H9 (cell line): ENCODE results near the gene CD2. TPM values are rescaled to one million over a fixed set of nuclear protein-coding genes. Genes with fewer than 3 reads are reported as not detected.

Experiments
- DNase-seq: peaks from one replicate; pipeline ENCODE4 v3.0.0-alpha.2; 2017
- H2AFZ ChIP-seq: one replicate; pipeline ENCODE4 v1.6.1; 2013; ENCODE audit warnings: mild to moderate bottlenecking, low read length, control low read depth, moderate library complexity
- H2AK5ac ChIP-seq: 2 replicates; pipeline ENCODE4 v1.6.1; 2013; ENCODE audit warnings: low read length, control low read depth, mixed read lengths; ENCODE audit not compliant: insufficient read length
- H2BK120ac ChIP-seq: one replicate; pipeline ENCODE4 v1.6.1; 2013; ENCODE audit warnings: low read depth, mild to moderate bottlenecking, low read length, control low read depth, inconsistent platforms; ENCODE audit not compliant: poor library complexity, severe bottlenecking
- H2BK12ac ChIP-seq: 2 replicates; pipeline ENCODE4 v1.6.1; 2013; ENCODE audit warnings: low read length, control low read depth, mixed read lengths, low read depth; ENCODE audit not compliant: insufficient read length
- H2BK15ac ChIP-seq: 2 replicates; pipeline ENCODE4 v1.6.1; 2013; ENCODE audit warnings: low read depth, low read length, control low read depth
- H2BK20ac ChIP-seq: one replicate; pipeline ENCODE4 v1.6.1; 2013; ENCODE audit warnings: low read depth, mild to moderate bottlenecking, low read length, control low read depth, inconsistent platforms; ENCODE audit not compliant: poor library complexity, severe bottlenecking
- H2BK5ac ChIP-seq: 2 replicates; pipeline ENCODE4 v1.6.1; 2013; ENCODE audit warnings: low read length, control low read depth, mixed read lengths; ENCODE audit not compliant: insufficient read length
- H3K14ac ChIP-seq: 2 replicates; pipeline ENCODE4 v1.6.1; 2013; ENCODE audit warnings: low read length, control low read depth; ENCODE audit not compliant: insufficient read depth
- H3K18ac ChIP-seq: 2 replicates; pipeline ENCODE4 v1.6.1; 2013; ENCODE audit warnings: low read depth, mild to moderate bottlenecking, mixed read lengths, low read length, control low read depth; ENCODE audit not compliant: insufficient read length
- H3K23ac ChIP-seq: 2 replicates; pipeline ENCODE4 v1.6.1; 2013; ENCODE audit warnings: low read length, control low read depth, mixed read lengths, low read depth; ENCODE audit not compliant: insufficient read length
- H3K23me2 ChIP-seq: 2 replicates; pipeline ENCODE4 v1.6.1; 2013; ENCODE audit warnings: low read depth, mild to moderate bottlenecking, mixed read lengths, low read length, control low read depth; ENCODE audit not compliant: insufficient read length, poor library complexity, severe bottlenecking
- H3K27ac ChIP-seq: 2 replicates; pipeline ENCODE4 v1.5.1; 2013; ENCODE audit warnings: low read length, control low read depth, mixed read lengths, low read depth; ENCODE audit not compliant: insufficient read length
- H3K27me3 ChIP-seq: 2 replicates; pipeline ENCODE4 v1.6.1; 2013; ENCODE audit warnings: low read length, control low read depth, inconsistent platforms; ENCODE audit not compliant: insufficient read depth
- H3K4ac ChIP-seq: 2 replicates; pipeline ENCODE4 v1.6.1; 2013; ENCODE audit warnings: low read depth, mild to moderate bottlenecking, control low read depth, inconsistent platforms, low read length, moderate library complexity
- H3K4me1 ChIP-seq: 2 replicates; pipeline ENCODE4 v1.6.1; 2013; ENCODE audit warnings: low read length, control low read depth, inconsistent platforms; ENCODE audit not compliant: insufficient read depth
- H3K4me2 ChIP-seq: 2 replicates; pipeline ENCODE4 v1.6.1; 2013; ENCODE audit warnings: low read length, control low read depth, mixed read lengths; ENCODE audit not compliant: insufficient read length, insufficient read depth
- H3K56ac ChIP-seq: 2 replicates; pipeline ENCODE4 v1.6.1; 2013; ENCODE audit warnings: low read depth, mild to moderate bottlenecking, mixed read lengths, low read length, control low read depth; ENCODE audit not compliant: insufficient read length
- H3K79me1 ChIP-seq: 2 replicates; pipeline ENCODE4 v1.6.1; 2013; ENCODE audit warnings: low read depth, mild to moderate bottlenecking, moderate library complexity, low read length, control low read depth, inconsistent platforms; ENCODE audit not compliant: insufficient read depth, poor library complexity, severe bottlenecking
- H3K79me2 ChIP-seq: 2 replicates; pipeline ENCODE4 v1.6.1; 2013; ENCODE audit warnings: low read length, control low read depth, inconsistent platforms; ENCODE audit not compliant: insufficient read depth
- H3K9ac ChIP-seq: 2 replicates; pipeline ENCODE4 v1.6.1; 2013; ENCODE audit warnings: low read length, control low read depth, mixed read lengths; ENCODE audit not compliant: insufficient read length; ENCODE audit errors: extremely low read depth
- H3K9me3 ChIP-seq: one replicate; pipeline ENCODE4 v1.6.1; 2013; ENCODE audit warnings: low read depth, low read length, inconsistent platforms; ENCODE audit not compliant: control insufficient read depth
- H3T11ph ChIP-seq: one replicate; pipeline ENCODE4 v1.6.1; 2013; ENCODE audit warnings: mild to moderate bottlenecking, low read length, control low read depth, inconsistent platforms
- H4K20me1 ChIP-seq: one replicate; pipeline ENCODE4 v1.6.1; 2013; ENCODE audit not compliant: control insufficient read depth, insufficient read length, insufficient read depth
- H4K5ac ChIP-seq: 2 replicates; pipeline ENCODE4 v1.6.1; 2013; ENCODE audit warnings: low read depth, mild to moderate bottlenecking, mixed read lengths, low read length, control low read depth; ENCODE audit not compliant: insufficient read length
- H4K8ac ChIP-seq: replicated peaks from 2 replicates; pipeline ENCODE4 v1.6.1; 2013; ENCODE audit warnings: low read length, control low read depth, mixed read lengths, low read depth; ENCODE audit not compliant: insufficient read length
- H4K91ac ChIP-seq: 2 replicates; pipeline ENCODE4 v1.6.1; 2013; ENCODE audit warnings: low read depth, mild to moderate bottlenecking, moderate library complexity, mixed read lengths, low read length, control low read depth; ENCODE audit not compliant: insufficient read length
- H3K27ac Mint-ChIP-seq, 3 experiments: 2 replicates in 2 of 3; 3 replicates in 1 of 3; pipeline ENCODE4 v1.8.0; 2020 to 2021; ENCODE audit warnings: mixed read lengths in 3 of 3, mild to moderate bottlenecking in 1 of 3, moderate library complexity in 1 of 3
- H3K27me3 Mint-ChIP-seq: 2 replicates; pipeline ENCODE4 v1.8.0; 2021; ENCODE audit warnings: low read depth, mild to moderate bottlenecking, moderate library complexity, mixed read lengths
- H3K36me3 Mint-ChIP-seq, 3 experiments: 2 replicates in 2 of 3; 3 replicates in 1 of 3; pipeline ENCODE4 v1.8.0; 2020 to 2021; ENCODE audit warnings: low read depth in 3 of 3, mixed read lengths in 3 of 3; ENCODE audit not compliant: insufficient read depth in 1 of 3
- H3K4me1 Mint-ChIP-seq, 2 experiments: 2 replicates each; pipeline ENCODE4 v1.8.0; 2020; ENCODE audit warnings: mixed read lengths in 2 of 2
- H3K4me3 Mint-ChIP-seq, 2 experiments: 2 replicates in 1 of 2; 3 replicates in 1 of 2; pipeline ENCODE4 v1.8.0; 2020 to 2021; ENCODE audit warnings: mild to moderate bottlenecking in 2 of 2, mixed read lengths in 2 of 2, moderate library complexity in 1 of 2
- H3K9me3 Mint-ChIP-seq, 2 experiments: 2 replicates in 1 of 2; 3 replicates in 1 of 2; pipeline ENCODE4 v1.8.0; 2020; ENCODE audit warnings: mild to moderate bottlenecking in 2 of 2, mixed read lengths in 2 of 2, moderate library complexity in 1 of 2
- WGBS: extraction: QIAGEN DNeasy Blood & Tissue Kit; methylation state at CpG from one replicate; pipeline ENCODE4 v1.1.7; 2013; ENCODE audit warnings: missing lambda C conversion rate, low lambda C conversion rate, mixed read lengths; ENCODE audit not compliant: insufficient read length; ENCODE audit errors: extremely low coverage; 5-methylcytosine and 5-hydroxymethylcytosine counted together
- total RNA-seq: library from RNA; stranded (reverse); gene quantifications from 2 replicates; pipeline ENCODE4 v1.2.1, GENCODE V29; 2021
- TF ChIP-seq, protein P1 (sequence below): fragments of 200-600 bp; sonication (generic); conservative IDR thresholded peaks from 3 replicates; pipeline ENCODE4 v1.8.0; 2021; ENCODE audit warnings: antibody characterized with exemption, mild to moderate bottlenecking

CD2 gene
- total RNA-seq, 1 experiment from 2014 or later: not detected

DNA sequence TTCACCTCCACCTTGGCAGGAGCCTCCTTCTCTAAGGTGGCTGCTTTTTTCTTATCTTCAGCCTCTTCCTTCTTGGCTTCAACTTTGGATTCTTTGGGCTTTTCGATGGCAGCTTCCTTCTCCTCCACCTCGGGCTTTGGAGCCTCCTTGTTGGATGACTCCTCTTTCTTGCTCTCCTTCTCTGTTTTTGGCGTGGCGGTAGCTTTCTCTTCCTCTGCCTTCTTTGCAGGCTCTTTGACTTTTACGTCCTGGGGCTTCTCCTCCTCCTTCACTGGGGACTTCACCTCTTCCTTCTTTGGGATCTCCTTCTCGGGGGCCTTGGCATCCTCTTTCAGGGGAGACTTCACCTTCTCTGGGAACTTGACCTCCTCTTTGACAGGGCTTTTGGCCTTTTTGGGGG, 13.9 kb upstream of the CD2 start:
- no peak overlapping the region for H3K4me2 ChIP-seq
- no peak overlapping the region for H4K5ac ChIP-seq
- H3K79me2 ChIP-seq: no peaks in the 10 kb centered on the region
- no peak overlapping the region for H3T11ph ChIP-seq
- WGBS: no CpG with 5 or more reads among the region's 6 CpGs
- Mint-ChIP-seq H3K4me3 (no peak overlapping the region), H3K4me1 (no peaks in the 10 kb centered on the region; a peak in 1 of 4 replicates), H3K27ac (no peak overlapping the region), H3K9me3 (peaks cover 30% of the 10 kb centered on the region in 2 experiments), H3K27me3 (peaks cover 8% of the 10 kb centered on the region), H3K36me3 (peaks cover 18 to 22% (median 20%) of the 10 kb centered on the region in 3 experiments)
- H3K56ac ChIP-seq: no peak overlapping the region
- no peaks in the 10 kb centered on the region for H3K79me1 ChIP-seq
- H3K9ac ChIP-seq: no peak overlapping the region
- H2BK12ac ChIP-seq: no peak overlapping the region
- no peaks in the 10 kb centered on the region for H3K23me2 ChIP-seq
- no peak overlapping the region for H2BK15ac ChIP-seq
- no peaks in the 10 kb centered on the region for H4K20me1 ChIP-seq
- no peak overlapping the region for H2BK20ac ChIP-seq
- H2AK5ac ChIP-seq: no peak overlapping the region
- TF ChIP-seq, protein P1, sequence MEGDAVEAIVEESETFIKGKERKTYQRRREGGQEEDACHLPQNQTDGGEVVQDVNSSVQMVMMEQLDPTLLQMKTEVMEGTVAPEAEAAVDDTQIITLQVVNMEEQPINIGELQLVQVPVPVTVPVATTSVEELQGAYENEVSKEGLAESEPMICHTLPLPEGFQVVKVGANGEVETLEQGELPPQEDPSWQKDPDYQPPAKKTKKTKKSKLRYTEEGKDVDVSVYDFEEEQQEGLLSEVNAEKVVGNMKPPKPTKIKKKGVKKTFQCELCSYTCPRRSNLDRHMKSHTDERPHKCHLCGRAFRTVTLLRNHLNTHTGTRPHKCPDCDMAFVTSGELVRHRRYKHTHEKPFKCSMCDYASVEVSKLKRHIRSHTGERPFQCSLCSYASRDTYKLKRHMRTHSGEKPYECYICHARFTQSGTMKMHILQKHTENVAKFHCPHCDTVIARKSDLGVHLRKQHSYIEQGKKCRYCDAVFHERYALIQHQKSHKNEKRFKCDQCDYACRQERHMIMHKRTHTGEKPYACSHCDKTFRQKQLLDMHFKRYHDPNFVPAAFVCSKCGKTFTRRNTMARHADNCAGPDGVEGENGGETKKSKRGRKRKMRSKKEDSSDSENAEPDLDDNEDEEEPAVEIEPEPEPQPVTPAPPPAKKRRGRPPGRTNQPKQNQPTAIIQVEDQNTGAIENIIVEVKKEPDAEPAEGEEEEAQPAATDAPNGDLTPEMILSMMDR: no peak
- no peak for DNase-seq
- H3K14ac ChIP-seq: no peak overlapping the region
- H2AFZ ChIP-seq: no peak overlapping the region
- no peak overlapping the region for H3K4ac ChIP-seq
- H3K23ac ChIP-seq: no peak overlapping the region
- no peak overlapping the region for H4K91ac ChIP-seq
- H2BK5ac ChIP-seq: no peak overlapping the region
- no peak overlapping the region for H3K18ac ChIP-seq
- H4K8ac ChIP-seq: no peak overlapping the region
- no peak overlapping the region for H3K27ac ChIP-seq
- no peaks in the 10 kb centered on the region for H3K4me1 ChIP-seq
- peaks cover 16% of the 10 kb centered on the region for H3K9me3 ChIP-seq
- H3K27me3 ChIP-seq: no peaks in the 10 kb centered on the region
- H2BK120ac ChIP-seq: no peak overlapping the region
